H1 (cell line): ENCODE data around the gene UBR2. TPM values are rescaled to one million over a fixed set of nuclear protein-coding genes. Genes with fewer than 3 reads are reported as not detected.

Source experiments
- CTCF ChIA-PET: fragments of 300-600 bp; sonication (Branson Sonifier 250); formaldehyde crosslinking; loops from one replicate; lab custom pipeline; 2021; ENCODE audit not compliant: partially characterized antibody; lab: Charles Lee
- POLR2A ChIA-PET: fragments of 300-600 bp; sonication (Branson Sonifier 250); formaldehyde crosslinking; loops from one replicate; lab custom pipeline; 2021; ENCODE audit warnings: inconsistent platforms; ENCODE audit not compliant: partially characterized antibody; lab: Charles Lee
- DNase-seq, 2 experiments: peaks; one replicate each; pipeline versions ENCODE4 v3.0.0 to v3.0.0-alpha.2; 2010 to 2022; ENCODE audit warnings: low spot score in 2 of 2, low read depth in 1 of 2, mixed read lengths in 1 of 2
- FAIRE-seq: peaks from 2 replicates; lab custom pipeline; 2011; peaks lifted over from hg19 to GRCh38; lab: Jason Lieb, UNC
- H2AFZ ChIP-seq: 2 replicates; pipeline ENCODE4 v1.8.1; 2012; ENCODE audit warnings: low read length, inconsistent platforms
- H2AK5ac ChIP-seq: 2 replicates; pipeline ENCODE4 v1.6.1; 2013; ENCODE audit warnings: low read depth, low read length
- H2BK120ac ChIP-seq: replicated peaks from 2 replicates; pipeline ENCODE3; 2013; ENCODE audit warnings: low read depth, low read length, inconsistent platforms
- H2BK12ac ChIP-seq: 2 replicates; pipeline ENCODE4 v1.6.1; 2013; ENCODE audit warnings: low read depth, low read length
- H2BK15ac ChIP-seq: 2 replicates; pipeline ENCODE4 v1.6.1; 2013; ENCODE audit warnings: low read length
- H2BK20ac ChIP-seq: 2 replicates; pipeline ENCODE4 v1.6.1; 2013; ENCODE audit warnings: low read length
- H2BK5ac ChIP-seq: 2 replicates; pipeline ENCODE4 v1.6.1; 2013; ENCODE audit warnings: low read depth, low read length
- H3K14ac ChIP-seq: 2 replicates; pipeline ENCODE4 v1.6.1; 2013; ENCODE audit warnings: inconsistent platforms; ENCODE audit not compliant: insufficient read length
- H3K18ac ChIP-seq: 2 replicates; pipeline ENCODE4 v1.6.1; 2013; ENCODE audit warnings: low read length; ENCODE audit errors: extremely low read depth
- H3K23ac ChIP-seq: 2 replicates; pipeline ENCODE4 v1.6.1; 2013; ENCODE audit warnings: inconsistent platforms; ENCODE audit not compliant: insufficient read length
- H3K23me2 ChIP-seq: 2 replicates; pipeline ENCODE4 v1.6.1; 2013; ENCODE audit warnings: low read depth, low read length
- H3K27ac ChIP-seq: 2 replicates; pipeline ENCODE4 v1.6.1; 2011; ENCODE audit warnings: low read depth, low read length, inconsistent platforms
- H3K27me3 ChIP-seq, 4 experiments: replicated peaks in 1 of 4; 1 replicate in 1 of 4; 2 replicates in 3 of 4; pipeline versions ENCODE4 v1.6.1 to v1.8.1; 2011 to 2013; ENCODE audit warnings: low read length in 3 of 4, mild to moderate bottlenecking in 3 of 4, inconsistent platforms in 2 of 4, mixed read lengths in 2 of 4, moderate library complexity in 1 of 4; ENCODE audit not compliant: control insufficient read depth in 3 of 4, insufficient read depth in 3 of 4; ENCODE audit errors: extremely low read depth in 1 of 4
- H3K36me3 ChIP-seq, 4 experiments: 2 replicates each; pipeline versions ENCODE4 v1.6.1 to v1.8.1; 2011 to 2013; ENCODE audit warnings: mild to moderate bottlenecking in 4 of 4, low read length in 3 of 4, moderate library complexity in 2 of 4, control low read depth in 1 of 4, inconsistent platforms in 1 of 4; ENCODE audit not compliant: insufficient read depth in 4 of 4, control insufficient read depth in 2 of 4
- H3K4ac ChIP-seq: replicated peaks from 2 replicates; pipeline ENCODE3; 2013; ENCODE audit warnings: low read length, low read depth, mixed read lengths, inconsistent platforms; ENCODE audit not compliant: insufficient read length
- H3K4me1 ChIP-seq, 4 experiments: replicated peaks in 1 of 4; 1 replicate in 1 of 4; 2 replicates in 3 of 4; pipeline versions ENCODE4 v1.6.1 to v1.8.1; 2011 to 2013; ENCODE audit warnings: low read length in 3 of 4, inconsistent platforms in 2 of 4, mixed read lengths in 1 of 4; ENCODE audit not compliant: insufficient read depth in 4 of 4, control insufficient read depth in 3 of 4
- H3K4me2 ChIP-seq, 2 experiments: 2 replicates each; pipeline versions ENCODE4 v1.6.1 to v1.8.1; 2011 to 2013; ENCODE audit warnings: low read depth in 2 of 2, low read length in 2 of 2, control low read depth in 1 of 2, inconsistent platforms in 1 of 2, mild to moderate bottlenecking in 1 of 2; ENCODE audit not compliant: insufficient read depth in 1 of 2
- H3K4me3 ChIP-seq, 4 experiments: fragments of 200-600, 300-600 bp in 1 of 4; sonication (generic), shearing (Covaris generic), sonication (Bioruptor Twin) in 1 of 4; 2 replicates each; pipeline versions ENCODE4 v1.5.1 to v1.8.1; 2011 to 2016; ENCODE audit warnings: low read length in 4 of 4, low read depth in 3 of 4, control low read depth in 2 of 4, inconsistent platforms in 2 of 4, mild to moderate bottlenecking in 2 of 4, mixed read lengths in 1 of 4, moderate library complexity in 1 of 4; ENCODE audit not compliant: insufficient read depth in 2 of 4; ENCODE audit errors: extremely low read depth in 1 of 4
- H3K56ac ChIP-seq: replicated peaks from 2 replicates; pipeline ENCODE3; 2013; ENCODE audit warnings: low read depth, mild to moderate bottlenecking, mixed read lengths, low read length, inconsistent platforms; ENCODE audit not compliant: insufficient read length
- H3K79me1 ChIP-seq: 2 replicates; pipeline ENCODE4 v1.6.1; 2013; ENCODE audit warnings: low read depth, low read length, control low read depth
- H3K79me2 ChIP-seq, 2 experiments: 2 replicates each; pipeline versions ENCODE4 v1.6.1 to v1.8.1; 2012 to 2013; ENCODE audit warnings: low read length in 2 of 2, mild to moderate bottlenecking in 2 of 2, inconsistent platforms in 1 of 2; ENCODE audit not compliant: insufficient read depth in 2 of 2, control insufficient read depth in 1 of 2
- H3K9ac ChIP-seq, 4 experiments: replicated peaks in 1 of 4; 1 replicate in 1 of 4; 2 replicates in 3 of 4; pipeline versions ENCODE4 v1.6.1 to v1.8.1; 2011 to 2013; ENCODE audit warnings: low read depth in 3 of 4, low read length in 3 of 4, control low read depth in 2 of 4, mild to moderate bottlenecking in 2 of 4, moderate library complexity in 2 of 4, inconsistent platforms in 1 of 4; ENCODE audit errors: extremely low read depth in 1 of 4
- H3K9me3 ChIP-seq, 2 experiments: 2 replicates each; pipeline versions ENCODE4 v1.6.1 to v1.8.1; 2012 to 2013; ENCODE audit warnings: mild to moderate bottlenecking in 2 of 2, moderate library complexity in 2 of 2, control low read depth in 1 of 2, inconsistent platforms in 1 of 2, low read depth in 1 of 2, low read length in 1 of 2, mixed read lengths in 1 of 2; ENCODE audit not compliant: insufficient read depth in 2 of 2
- H4K20me1 ChIP-seq, 2 experiments: replicated peaks in 1 of 2; 2 replicates each; pipeline versions ENCODE3 to v1.8.1; 2011 to 2013; ENCODE audit warnings: inconsistent platforms in 2 of 2, low read length in 2 of 2, mild to moderate bottlenecking in 1 of 2; ENCODE audit not compliant: insufficient read depth in 2 of 2, control insufficient read depth in 1 of 2
- H4K5ac ChIP-seq: 2 replicates; pipeline ENCODE4 v1.6.1; 2013; ENCODE audit warnings: low read length, low read depth, mixed read lengths, inconsistent platforms; ENCODE audit not compliant: insufficient read length
- H4K8ac ChIP-seq: 2 replicates; pipeline ENCODE4 v1.8.0; 2013; ENCODE audit warnings: mild to moderate bottlenecking, moderate library complexity, low read length, inconsistent platforms; ENCODE audit not compliant: insufficient read depth; ENCODE audit errors: extremely low read depth
- H4K91ac ChIP-seq: replicated peaks from 2 replicates; pipeline ENCODE3; 2013; ENCODE audit warnings: low read length, mixed read lengths, inconsistent platforms; ENCODE audit not compliant: insufficient read length
- CTCF ChIP-seq, 3 experiments: IDR thresholded peaks; 1 replicate in 2 of 3; 2 replicates in 1 of 3; pipeline versions ENCODE4 v1.5.1 to v1.6.1; 2011; ENCODE audit warnings: low read length in 3 of 3, mild to moderate bottlenecking in 3 of 3, inconsistent platforms in 2 of 3, low read depth in 1 of 3, moderate library complexity in 1 of 3; ENCODE audit not compliant: insufficient read depth in 1 of 3; ENCODE audit errors: control extremely low read depth in 1 of 3
- EGR1 ChIP-seq: IDR thresholded peaks from 2 replicates; pipeline ENCODE4 v1.6.1; 2011; ENCODE audit warnings: low read depth, low read length, borderline replicate concordance
- RAD21 ChIP-seq, 2 experiments: IDR thresholded peaks in 1 of 2; conservative IDR thresholded peaks in 1 of 2; 2 replicates each; pipeline ENCODE4 v1.6.1; 2011; ENCODE audit warnings: low read depth in 2 of 2, low read length in 2 of 2, improper control_type of control experiment in 1 of 2, inconsistent platforms in 1 of 2, mild to moderate bottlenecking in 1 of 2, moderate library complexity in 1 of 2
- WGBS, 2 experiments: shearing (Covaris generic) in 1 of 2; methylation state at CpG; one replicate each; pipeline versions ENCODE4 v1.1.6 to v1.1.7; 2013 to 2015; ENCODE audit warnings: low lambda C conversion rate in 2 of 2, mixed read lengths in 2 of 2, inconsistent platforms in 1 of 2, low coverage in 1 of 2, missing lambda C conversion rate in 1 of 2; ENCODE audit not compliant: insufficient replicate concordance in 2 of 2, insufficient coverage in 1 of 2, insufficient read length in 1 of 2; ENCODE audit errors: extremely low coverage in 1 of 2, missing lambda C conversion rate in 1 of 2; 5-methylcytosine and 5-hydroxymethylcytosine counted together
- polyA plus RNA-seq, 7 experiments: library from polyadenylated mRNA; depleted of rRNA in 3 of 7; stranded (reverse) in 5 of 7; unstranded in 2 of 7; fragments of >200 nt in 5 of 7; fragments of 200-250 nt in 2 of 7; gene quantifications; 1 replicate in 5 of 7; 2 replicates in 1 of 7; 4 replicates in 1 of 7; pipeline versions ENCODE4 v1.2.1 to v1.2.3, GENCODE V29; 2011 to 2013; ENCODE audit warnings: missing spikeins in 2 of 7, mixed read lengths in 2 of 7
- total RNA-seq: library from RNA; stranded (reverse); fragmentation: NEBNext Ultra II Directional; extraction: Animal tissue kit (Norgen Biotek cat#: 25700); gene quantifications from 2 replicates; pipeline ENCODE4 v1.2.1, GENCODE V29; 2021

The UBR2 gene
- total and polyA plus RNA-seq, 2 of the 8 experiments (the other 6 are each of a cell fraction or from before 2014, with no cell fraction given): 6.5 to 19.5 TPM

GRCh38 chr6:42661540-42662153 lies 97.8 kb downstream of the UBR2 start:
- Histone ChIP-seq H3K9me3 (no peaks in the 10 kb centered on the region), H3K4me3 (no peak overlapping the region), H3K18ac (no peak overlapping the region), H4K8ac (no peak overlapping the region), H3K27me3 (no peaks in the 10 kb centered on the region), H2BK12ac (no peak overlapping the region), H3K27ac (no peak overlapping the region), H4K5ac (no peak overlapping the region), H3K36me3 (peaks cover 4 to 47% (median 30%) of the 10 kb centered on the region in 4 experiments; a peak in 7 of 8 replicates), H4K91ac (no peak overlapping the region), H3K4ac (no peak overlapping the region), H3K14ac (no peak overlapping the region), H3K4me1 (no peaks in the 10 kb centered on the region), H3K79me1 (no peaks in the 10 kb centered on the region), H3K79me2 (no peaks in the 10 kb centered on the region), H2AFZ (no peak overlapping the region), H3K23me2 (no peaks in the 10 kb centered on the region), H2BK15ac (no peak overlapping the region), H2BK5ac (no peak overlapping the region), H3K23ac (no peak overlapping the region), H2BK120ac (no peak overlapping the region), H3K56ac (no peak overlapping the region), H3K9ac (no peak overlapping the region), H4K20me1 (no peaks in the 10 kb centered on the region), H2BK20ac (no peak overlapping the region), H3K4me2 (no peak overlapping the region), H2AK5ac (no peak overlapping the region)
- ChIA-PET CTCF (interaction anchor here (0.6 to 8.7 kb wide), 37 partner anchors 8 to 446 kb away, joined by 3 to 87 read pairs (median 4); partner anchors contain the start of genes PRPH2, RPL7L1 and UBR2), POLR2A (interaction anchor here (0.8 kb wide), 1 partner anchor 121 kb away, joined by 3 read pairs; no protein-coding TSS in a partner anchor)
- WGBS, 2 experiments: 9% methylated on average over 5 of the region's 5 CpGs; no CpG with 5 or more reads in 1 of the 2 experiments
- peak; percentile 91 for FAIRE-seq
- peak; percentile 13 to 91 for DNase-seq
- TF ChIP-seq EGR1: no peak
- TF ChIP-seq CTCF (IDR thresholded peaks at IDR 0.05; ENCODE audit: control extremely low read depth in 1 of 3, insufficient read depth in 1 of 3, low read depth in 1 of 3, low read length in 3 of 3): peak; percentile 16 to 88 (median 79)
- peak; percentile 85 to 92 for TF ChIP-seq RAD21 (IDR thresholded peaks at IDR 0.05 in 1 of 2, conservative IDR thresholded peaks at IDR 0.05 in 1 of 2; ENCODE audit: low read depth in 2 of 2, low read length in 2 of 2)
